Measurements from ENCODE around the gene RBCK1.
"Not testable (repeated sequence)": the region's sequence is repeated elsewhere in the genome, so short reads cannot be mapped to it uniquely, and the experiment has no call there.

Gene RBCK1

DNA sequence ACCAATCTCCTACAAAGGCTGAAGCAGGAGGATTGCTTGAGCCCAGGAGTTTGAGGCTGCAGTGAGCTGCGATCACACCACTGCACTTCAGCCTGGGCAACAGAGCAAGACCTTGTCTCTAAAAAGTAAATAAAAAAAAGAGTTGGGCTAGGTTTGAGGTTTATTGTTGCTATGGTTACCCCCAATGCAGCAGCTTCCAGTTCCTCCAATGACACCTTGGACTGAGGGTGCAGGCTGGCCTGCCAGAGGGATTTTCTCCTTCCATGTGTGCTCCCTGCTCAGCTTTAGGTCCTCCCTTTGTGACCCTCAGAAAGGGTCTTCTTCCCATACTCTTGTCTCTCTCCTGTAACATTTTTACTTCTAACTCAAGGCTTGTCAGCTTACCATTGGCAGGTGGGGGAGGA is 64.8 kb downstream of the RBCK1 start:
- no peak for DNase-seq (ENCODE audit: low spot score)

DNA sequence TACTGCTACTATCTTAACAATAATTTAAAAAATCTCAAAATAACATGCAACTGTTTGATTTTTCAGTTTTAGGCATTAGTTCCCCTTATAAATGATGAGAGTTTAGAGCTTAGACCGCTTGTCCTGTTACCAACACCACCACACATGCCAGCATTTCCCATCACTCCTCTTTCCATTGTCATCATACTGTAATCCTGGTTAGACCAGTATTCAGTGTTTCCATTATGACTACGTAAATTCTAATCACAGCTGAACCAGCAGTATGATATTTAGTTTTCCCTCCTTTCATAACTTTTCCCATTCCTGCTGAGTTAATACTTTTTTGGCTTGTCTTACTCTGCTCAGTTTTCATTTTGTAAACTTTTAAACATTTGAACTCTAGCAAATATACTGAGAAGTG is 66.5 kb downstream of the RBCK1 start:
- DNase-seq (ENCODE audit: low spot score), result no peak

DNA sequence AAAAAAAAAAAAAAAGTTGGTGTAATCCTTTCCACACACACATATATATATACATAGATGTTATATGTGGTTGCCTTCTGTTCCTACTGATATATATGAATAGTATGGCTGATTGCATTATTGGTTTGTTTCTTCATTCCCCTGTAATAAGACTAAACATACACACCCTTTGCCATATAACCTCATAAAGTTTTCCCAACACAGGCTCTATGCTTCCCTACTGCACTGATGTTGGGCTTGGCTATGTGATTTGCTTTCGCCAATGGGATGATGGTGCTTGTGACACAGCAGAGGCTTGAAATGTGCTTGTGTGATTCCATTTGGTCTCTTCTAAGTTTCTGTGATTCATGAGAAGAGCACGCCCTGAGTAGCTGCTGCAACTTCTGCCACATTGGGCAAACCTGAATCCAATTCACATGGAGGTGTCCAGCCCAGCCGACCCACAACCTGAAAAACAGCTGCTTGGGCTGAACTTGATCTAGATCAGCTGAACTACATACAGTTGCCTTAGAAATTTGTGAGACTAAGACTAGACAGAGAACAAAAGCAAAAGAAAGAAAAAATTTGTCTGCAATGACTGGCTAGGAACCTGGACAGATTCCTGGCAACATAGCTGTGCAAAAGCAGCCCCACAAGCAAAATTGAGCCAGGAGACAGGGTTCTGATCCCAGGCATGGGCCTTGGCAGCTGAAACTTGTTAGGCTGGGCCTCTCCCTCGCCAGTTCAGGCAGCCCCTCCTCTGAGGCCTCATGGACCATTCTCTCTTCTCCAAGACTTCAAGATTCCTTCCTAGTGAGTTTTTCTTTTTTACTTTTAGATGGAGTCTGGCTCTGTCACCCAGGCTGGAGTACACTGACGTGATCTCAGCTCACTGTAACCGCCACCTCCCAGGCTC is 67.6 kb downstream of the RBCK1 start:
- DNase-seq (ENCODE audit: low spot score), result no peak

DNA sequence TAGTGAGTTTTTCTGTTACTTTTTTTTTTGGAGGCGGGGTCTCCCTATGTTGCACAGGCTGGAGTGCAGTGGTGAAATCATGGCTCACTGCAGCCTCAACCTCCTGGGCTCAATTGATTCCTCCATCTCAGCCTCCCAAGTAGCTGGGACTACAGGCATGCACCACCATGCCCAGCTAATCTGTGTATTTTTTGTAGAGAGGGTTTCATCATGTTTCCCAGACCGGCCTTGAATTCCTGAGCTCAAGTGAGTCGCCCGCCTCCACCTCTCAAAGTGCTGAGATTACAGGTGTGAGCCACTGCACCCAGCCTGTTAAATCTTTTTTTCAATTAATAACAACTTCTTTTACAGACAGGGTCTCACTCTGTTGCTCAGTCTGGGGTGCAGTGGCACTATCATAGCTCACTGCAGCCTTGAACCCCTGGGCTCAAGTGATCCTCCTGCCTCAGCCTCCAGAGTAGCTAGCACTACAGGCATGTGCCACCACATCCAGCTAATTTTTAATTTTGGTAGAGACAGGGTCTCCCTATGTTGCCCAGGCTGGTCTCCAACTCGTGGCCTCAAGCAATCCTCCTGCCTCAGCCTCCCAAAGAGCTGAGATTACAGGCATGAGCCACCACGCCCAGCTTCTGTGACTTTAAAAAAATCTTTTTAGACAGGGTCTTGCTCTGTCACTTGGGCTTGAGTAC is 68.6 kb downstream of the RBCK1 start:
- not testable (repeated sequence) for DNase-seq (ENCODE audit: low spot score)

DNA sequence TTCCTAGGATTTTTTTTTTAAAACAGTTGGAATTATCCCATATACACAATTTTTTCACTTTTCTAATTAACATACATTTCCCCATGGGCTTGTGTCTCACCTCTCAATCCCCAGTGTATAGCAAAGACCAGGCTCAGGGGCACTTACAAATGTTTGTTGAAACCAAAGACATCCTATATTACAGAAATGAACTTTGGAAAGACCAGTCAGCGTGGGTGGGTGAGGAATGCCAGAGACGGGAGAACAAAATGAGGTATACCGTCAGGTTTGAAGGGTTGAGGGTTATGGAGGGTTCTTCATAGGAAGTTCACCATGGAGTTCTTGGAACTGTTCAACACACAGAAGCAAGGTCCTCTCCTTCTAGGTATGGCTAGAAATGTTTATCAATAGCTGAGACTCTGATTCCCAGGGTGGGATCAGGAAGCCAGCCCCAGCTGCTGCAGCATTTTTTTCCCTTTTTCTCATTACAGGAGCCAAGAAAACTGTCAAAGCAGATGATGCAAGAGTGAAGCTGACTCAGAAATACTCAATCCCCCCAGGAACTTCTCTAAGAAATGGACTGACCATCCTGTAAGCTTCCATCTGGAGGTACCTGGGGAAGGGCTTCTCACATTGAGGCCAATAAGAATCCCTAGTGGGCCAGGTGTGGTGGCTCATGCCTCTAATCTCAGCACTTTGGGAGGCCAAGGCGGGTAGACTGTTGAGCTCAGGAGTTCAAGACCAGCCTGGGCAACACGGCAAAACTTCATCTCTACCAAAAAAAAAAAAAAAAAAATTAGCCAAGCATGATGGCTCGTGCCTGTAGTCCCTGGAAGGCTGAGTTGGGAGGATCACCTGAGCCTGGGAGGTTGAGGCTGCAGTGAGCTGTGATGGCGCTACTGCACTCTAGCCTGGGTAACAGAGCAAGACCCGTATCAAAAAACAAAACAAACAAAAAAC is 70.2 kb downstream of the RBCK1 start:
- peak; percentile 57 for DNase-seq (ENCODE audit: low spot score)

DNA sequence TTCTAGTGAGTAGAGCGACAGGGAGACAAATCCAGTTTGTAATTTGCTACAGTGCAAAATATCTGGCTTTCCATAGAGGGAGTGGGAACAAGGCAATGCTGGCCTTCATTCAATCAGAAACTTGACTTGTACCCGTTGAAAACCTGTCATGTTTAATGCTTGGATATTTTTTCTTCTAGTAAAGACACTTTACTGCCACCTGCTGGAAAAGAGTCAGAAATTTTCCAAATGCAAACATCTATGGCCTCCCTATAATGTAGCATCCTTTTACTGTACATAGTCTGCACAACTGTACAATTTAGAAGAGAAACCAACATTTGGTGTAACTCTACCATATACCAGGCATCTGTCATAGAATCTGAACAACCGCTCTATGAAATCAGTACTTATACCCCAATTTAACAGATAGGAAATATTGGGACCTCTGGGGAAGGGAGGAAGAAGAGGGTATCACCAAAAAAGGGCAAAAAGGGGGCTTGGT is 70.9 kb downstream of the RBCK1 start:
- peak; percentile 64 for DNase-seq (ENCODE audit: low spot score)

DNA sequence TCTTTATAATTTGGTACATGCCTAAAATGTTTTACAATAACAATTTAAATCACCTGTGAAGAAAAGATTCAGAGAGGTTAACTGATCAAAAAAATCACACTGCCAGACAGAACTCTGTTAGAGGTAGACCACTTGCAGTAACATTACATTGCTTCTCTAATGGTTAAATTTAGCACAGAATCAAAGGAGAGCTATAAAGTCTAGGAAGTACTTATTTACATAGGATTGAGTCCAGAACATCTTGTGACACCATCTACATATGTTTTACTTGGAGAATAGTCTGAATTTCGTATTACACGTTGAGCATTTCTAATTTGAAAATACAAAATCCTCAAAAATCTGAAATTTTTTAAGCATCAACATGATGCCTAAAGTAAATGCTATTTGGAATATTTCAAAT is 71.4 kb downstream of the RBCK1 start:
- no peak for DNase-seq (ENCODE audit: low spot score)

DNA sequence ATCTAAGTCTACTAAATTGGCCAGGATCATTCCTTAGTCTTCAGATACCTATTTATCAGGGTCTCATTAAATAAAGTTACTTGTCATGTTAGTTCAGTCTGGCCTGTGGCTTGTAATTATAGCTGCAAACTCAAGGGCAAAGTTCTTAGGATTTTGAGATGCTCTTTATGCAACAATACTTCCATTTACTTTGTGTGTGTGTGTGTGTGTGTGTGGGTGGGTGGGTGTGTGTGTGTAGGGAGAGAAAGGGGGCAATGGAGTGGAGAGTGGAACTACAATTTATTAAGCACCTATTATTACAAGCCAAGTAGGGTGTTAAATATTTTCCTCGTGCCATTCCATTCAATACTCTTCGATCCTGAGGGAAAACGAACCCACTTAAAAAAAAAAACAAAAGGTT is 71.9 kb downstream of the RBCK1 start:
- DNase-seq (ENCODE audit: low spot score), result no peak

DNA sequence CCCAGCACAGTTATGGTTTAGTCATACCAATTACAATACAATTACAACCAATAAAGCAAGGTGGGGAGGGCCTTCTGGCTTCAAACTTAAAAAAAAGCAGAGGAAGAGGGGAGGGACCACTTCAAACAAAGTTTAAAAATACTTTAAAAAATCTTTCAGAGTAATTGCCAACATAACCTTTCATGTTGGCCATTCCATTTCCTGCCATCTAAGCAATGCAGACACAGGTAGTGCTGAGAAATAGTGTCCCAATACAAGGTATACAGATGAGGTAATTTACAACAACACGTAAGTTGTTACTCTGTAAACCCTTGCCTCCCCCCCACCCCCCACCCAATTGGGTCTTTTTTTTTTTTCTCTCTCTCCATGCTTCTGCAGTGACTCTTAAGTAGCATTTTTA is 73.1 kb downstream of the RBCK1 start:
- DNase-seq (ENCODE audit: low spot score), result no peak

Measured in GM03348 (cell line).